ENCODE data around the gene DES.

Gene DES

DNA sequence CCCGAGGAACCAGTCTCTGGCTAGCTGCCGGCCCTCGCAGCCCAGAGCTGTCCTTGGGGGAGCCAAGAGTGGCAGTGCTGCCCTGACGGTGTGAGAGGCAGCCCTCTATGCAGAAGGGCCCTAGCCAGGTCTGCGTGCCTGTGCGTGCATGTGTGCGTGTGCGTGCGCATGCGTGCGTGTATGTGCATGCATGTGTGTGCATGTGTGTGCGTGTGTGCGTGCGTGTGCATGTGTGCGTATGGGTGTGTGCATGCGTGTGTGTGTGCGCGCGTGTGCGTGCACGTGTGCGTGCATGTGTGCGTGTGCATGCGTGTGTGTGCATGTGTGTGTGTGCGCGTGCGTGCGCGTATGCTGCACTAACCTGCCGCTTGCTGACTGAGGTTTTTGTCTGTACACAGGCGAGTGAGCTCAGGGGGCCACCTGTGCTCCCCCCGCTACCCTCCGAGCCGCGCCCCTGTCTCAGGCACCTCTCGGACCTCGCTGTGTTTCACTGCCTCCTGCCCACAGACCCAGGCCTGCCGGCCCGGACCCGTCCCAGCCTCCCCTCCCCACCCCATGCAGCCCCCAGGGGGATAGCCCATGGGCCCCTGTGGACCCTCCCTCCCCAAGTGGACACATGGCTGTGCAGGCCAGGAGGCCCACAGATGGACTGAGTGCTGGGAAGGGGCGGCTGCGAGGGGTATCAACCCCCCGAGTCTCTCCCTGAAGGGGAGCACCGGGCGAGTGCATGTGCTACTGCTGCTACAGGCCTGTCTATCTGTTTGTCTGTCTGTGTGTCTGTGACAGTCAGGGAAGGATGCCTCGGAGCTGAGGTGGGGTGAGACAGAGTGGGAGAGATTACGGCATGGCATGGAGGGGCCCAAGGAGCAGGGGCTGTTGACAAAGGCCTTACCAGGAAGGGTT lies 47.7 kb downstream of the DES start:
- ChIA-PET POLR2A (interaction anchor here (0.6 kb wide), 1 partner anchor 13 kb away, joined by 3 read pairs; no protein-coding TSS in a partner anchor), CTCF (interaction anchor here (1.3 to 14.5 kb wide), 6 partner anchors 7 to 63 kb away, joined by 3 to 238 read pairs (median 104); no protein-coding TSS in a partner anchor)
- TF ChIP-seq, protein P1, sequence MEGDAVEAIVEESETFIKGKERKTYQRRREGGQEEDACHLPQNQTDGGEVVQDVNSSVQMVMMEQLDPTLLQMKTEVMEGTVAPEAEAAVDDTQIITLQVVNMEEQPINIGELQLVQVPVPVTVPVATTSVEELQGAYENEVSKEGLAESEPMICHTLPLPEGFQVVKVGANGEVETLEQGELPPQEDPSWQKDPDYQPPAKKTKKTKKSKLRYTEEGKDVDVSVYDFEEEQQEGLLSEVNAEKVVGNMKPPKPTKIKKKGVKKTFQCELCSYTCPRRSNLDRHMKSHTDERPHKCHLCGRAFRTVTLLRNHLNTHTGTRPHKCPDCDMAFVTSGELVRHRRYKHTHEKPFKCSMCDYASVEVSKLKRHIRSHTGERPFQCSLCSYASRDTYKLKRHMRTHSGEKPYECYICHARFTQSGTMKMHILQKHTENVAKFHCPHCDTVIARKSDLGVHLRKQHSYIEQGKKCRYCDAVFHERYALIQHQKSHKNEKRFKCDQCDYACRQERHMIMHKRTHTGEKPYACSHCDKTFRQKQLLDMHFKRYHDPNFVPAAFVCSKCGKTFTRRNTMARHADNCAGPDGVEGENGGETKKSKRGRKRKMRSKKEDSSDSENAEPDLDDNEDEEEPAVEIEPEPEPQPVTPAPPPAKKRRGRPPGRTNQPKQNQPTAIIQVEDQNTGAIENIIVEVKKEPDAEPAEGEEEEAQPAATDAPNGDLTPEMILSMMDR (IDR thresholded peaks at IDR 0.05; ENCODE audit: insufficient read depth, low read length, missing control alignments), result no peak
- DNase-seq (ENCODE audit: low read depth, low spot score), result no peak
- no peak overlapping the region for H3K4me3 ChIP-seq (ENCODE audit: low read depth, low read length)

DNA sequence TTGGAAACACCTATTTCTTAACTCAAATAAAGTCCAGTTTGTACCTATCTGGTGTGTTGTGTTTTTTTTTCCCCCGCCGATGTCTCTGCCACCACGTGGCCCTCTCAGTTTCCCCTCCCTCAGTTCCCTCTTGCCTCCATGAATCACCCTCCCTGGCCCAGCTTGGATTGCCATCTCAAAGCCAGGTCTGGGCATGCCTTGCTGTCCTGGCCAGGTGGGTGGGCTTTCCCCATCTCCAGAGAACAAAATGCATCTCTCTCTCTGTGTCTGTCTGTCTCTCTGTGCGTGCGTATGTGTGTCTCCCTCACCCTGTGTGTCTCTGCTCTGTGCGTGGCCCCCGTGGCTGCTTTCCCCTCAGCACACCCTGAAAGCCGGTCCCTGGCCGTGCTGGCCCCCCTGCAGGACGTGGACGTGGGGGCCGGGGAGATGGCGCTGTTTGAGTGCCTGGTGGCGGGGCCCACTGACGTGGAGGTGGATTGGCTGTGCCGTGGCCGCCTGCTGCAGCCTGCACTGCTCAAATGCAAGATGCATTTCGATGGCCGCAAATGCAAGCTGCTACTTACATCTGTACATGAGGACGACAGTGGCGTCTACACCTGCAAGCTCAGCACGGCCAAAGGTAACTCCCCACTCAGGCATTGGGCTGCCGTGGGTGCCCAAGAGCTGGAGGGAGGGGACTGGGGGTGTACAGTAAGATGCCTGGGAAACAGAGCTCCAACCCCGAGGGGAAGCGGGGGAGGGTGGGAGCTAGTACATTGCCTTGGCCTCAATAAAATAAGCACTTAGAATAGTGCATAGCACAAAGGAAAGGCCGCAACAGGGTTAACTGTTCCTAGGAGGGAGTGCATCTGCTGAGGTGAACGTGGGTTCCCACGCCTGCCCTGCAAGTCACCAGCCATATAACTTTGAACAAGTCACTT lies 48.9 kb downstream of the DES start:
- TF ChIP-seq, protein P1 (IDR thresholded peaks at IDR 0.05; ENCODE audit: insufficient read depth, low read length, missing control alignments), result no peak
- CTCF ChIA-PET, result interaction anchor here (0.9 to 21.1 kb wide), 7 partner anchors 8 to 64 kb away, joined by 3 to 513 read pairs (median 29); partner anchors contain the start of gene GMPPA
- POLR2A ChIA-PET, result interaction anchor here (1.0 to 2.1 kb wide), 2 partner anchors 11 to 31 kb away, joined by 3 to 7 read pairs; partner anchors contain the start of gene GMPPA
- H3K4me3 ChIP-seq (ENCODE audit: low read depth, low read length), result no peak overlapping the region
- DNase-seq (ENCODE audit: low read depth, low spot score), result no peak

DNA sequence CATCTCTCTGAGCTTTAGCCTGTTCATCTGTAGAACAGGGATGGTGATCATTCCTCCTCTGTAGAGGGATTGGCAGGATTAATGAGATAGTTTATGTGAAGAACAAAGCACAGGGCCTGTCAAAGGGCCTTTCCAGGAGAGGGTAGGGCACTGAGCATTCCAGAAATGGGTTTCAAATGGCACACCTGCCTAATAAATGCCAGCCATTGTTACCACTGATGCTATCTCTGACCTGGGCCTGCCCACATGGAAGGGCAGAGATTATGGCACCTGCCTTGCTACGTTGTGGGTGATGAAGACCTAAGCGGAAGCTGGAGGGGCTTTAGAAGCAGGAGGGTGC lies 49.5 kb downstream of the DES start:
- TF ChIP-seq, protein P1 (IDR thresholded peaks at IDR 0.05; ENCODE audit: insufficient read depth, low read length, missing control alignments), result no peak
- POLR2A ChIA-PET, result interaction anchor here (0.6 to 2.1 kb wide), 3 partner anchors 12 to 30 kb away, joined by 3 to 7 read pairs (median 3); partner anchors contain the start of gene GMPPA

DNA sequence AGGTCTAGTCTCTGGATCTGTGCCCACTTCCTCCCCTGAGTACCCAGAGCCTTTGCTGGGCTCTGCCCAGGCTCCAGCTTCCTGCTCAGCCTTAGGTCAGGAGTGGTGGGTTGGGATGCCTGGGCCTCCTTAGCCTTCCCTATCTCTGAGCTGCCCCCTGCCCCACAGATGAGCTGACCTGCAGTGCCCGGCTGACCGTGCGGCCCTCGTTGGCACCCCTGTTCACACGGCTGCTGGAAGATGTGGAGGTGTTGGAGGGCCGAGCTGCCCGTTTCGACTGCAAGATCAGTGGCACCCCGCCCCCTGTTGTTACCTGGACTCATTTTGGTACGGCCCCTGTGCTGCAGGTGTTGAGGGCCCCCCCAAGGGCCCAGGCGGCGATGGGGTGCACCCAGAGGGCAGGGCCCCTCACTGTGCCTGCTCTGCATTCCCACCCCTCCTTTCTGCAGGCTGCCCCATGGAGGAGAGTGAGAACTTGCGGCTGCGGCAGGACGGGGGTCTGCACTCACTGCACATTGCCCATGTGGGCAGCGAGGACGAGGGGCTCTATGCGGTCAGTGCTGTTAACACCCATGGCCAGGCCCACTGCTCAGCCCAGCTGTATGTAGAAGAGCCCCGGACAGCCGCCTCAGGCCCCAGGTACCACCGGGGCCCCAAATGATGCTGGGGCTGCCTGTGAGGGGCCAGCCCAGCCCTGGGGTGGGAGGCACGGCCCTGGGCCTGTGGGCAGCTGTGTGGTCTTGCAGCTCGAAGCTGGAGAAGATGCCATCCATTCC lies 50.4 kb downstream of the DES start:
- CTCF ChIA-PET, result interaction anchor here (0.6 to 21.1 kb wide), 12 partner anchors 8 to 65 kb away, joined by 3 to 513 read pairs (median 4); partner anchors contain the start of gene GMPPA
- TF ChIP-seq, protein P1 (IDR thresholded peaks at IDR 0.05; ENCODE audit: insufficient read depth, low read length, missing control alignments), result no peak
- POLR2A ChIA-PET, result interaction anchor here (0.6 to 2.1 kb wide), 10 partner anchors 8 to 94 kb away, joined by 3 to 7 read pairs (median 3); partner anchors contain the start of genes DNPEP and GMPPA

More for the DNA sequence above, 49.5 kb downstream of the DES start:
- H3K4me3 ChIP-seq (ENCODE audit: low read depth, low read length), result no peak overlapping the region
- no peak for DNase-seq (ENCODE audit: low read depth, low spot score)
- CTCF ChIA-PET, result interaction anchor here (0.6 to 21.1 kb wide), 8 partner anchors 9 to 64 kb away, joined by 3 to 513 read pairs (median 20); partner anchors contain the start of gene GMPPA

DNA sequence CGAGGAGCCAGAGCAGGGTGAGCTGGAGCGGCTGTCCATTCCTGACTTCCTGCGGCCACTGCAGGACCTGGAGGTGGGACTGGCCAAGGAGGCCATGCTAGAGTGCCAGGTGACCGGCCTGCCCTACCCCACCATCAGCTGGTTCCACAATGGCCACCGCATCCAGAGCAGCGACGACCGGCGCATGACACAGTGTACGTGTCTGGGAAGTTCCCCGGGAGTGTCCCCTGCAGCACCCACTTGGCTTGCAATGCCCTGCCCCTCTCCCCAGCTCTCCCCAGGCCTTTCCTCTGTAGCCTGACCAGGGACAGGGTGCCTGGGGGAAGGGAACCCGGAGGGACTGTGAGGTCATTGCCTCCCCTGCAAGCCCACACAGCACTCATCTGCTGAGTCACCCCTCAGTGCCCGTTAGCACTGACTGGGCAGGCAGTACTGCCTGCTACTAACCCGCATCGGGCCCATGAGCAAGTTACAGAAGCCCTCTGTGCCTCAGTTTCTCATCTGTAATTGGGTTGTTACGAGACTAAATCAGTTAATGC lies 51.1 kb downstream of the DES start:
- DNase-seq (ENCODE audit: low read depth, low spot score), result no peak
- H3K4me3 ChIP-seq (ENCODE audit: low read depth, low read length), result no peak overlapping the region
- TF ChIP-seq, protein P1 (IDR thresholded peaks at IDR 0.05; ENCODE audit: insufficient read depth, low read length, missing control alignments), result no peak
- CTCF ChIA-PET, result interaction anchor here (1.0 to 21.1 kb wide), 8 partner anchors 10 to 66 kb away, joined by 3 to 513 read pairs (median 16); partner anchors contain the start of gene GMPPA
- POLR2A ChIA-PET, result interaction anchor here (0.9 to 2.1 kb wide), 7 partner anchors 9 to 82 kb away, joined by 3 to 7 read pairs (median 3); partner anchors contain the start of genes DNPEP and GMPPA

More for the DNA sequence above, 50.4 kb downstream of the DES start:
- no peak for DNase-seq (ENCODE audit: low read depth, low spot score)
- no peak overlapping the region for H3K4me3 ChIP-seq (ENCODE audit: low read depth, low read length)

Data from AG04449 (cell line).